A549 (cell line): ENCODE measurements around the gene CAMP. TPM values are rescaled to one million over a fixed set of nuclear protein-coding genes. Genes with fewer than 3 reads are reported as not detected.

Experiments
- ATAC-seq, 2 experiments: fragments of 200-7000 bp in 1 of 2; fragments of >200 bp in 1 of 2; cut with Nextera tagmentation in 1 of 2; cut with Tn5 transposase in 1 of 2; 3 replicates each; pipeline versions ENCODE4 v1.8.0 to v1.9.1; 2018 to 2020; ENCODE audit warnings: mild to moderate bottlenecking in 1 of 2, moderate library complexity in 1 of 2
- CTCF ChIA-PET: fragments of 300-600 bp; sonication (Branson Sonifier 250); formaldehyde crosslinking; extraction: SDS; loops from one replicate; lab custom pipeline; 2021; ENCODE audit warnings: antibody characterized with exemption, inconsistent platforms; lab: Yijun Ruan, JAX
- POLR2A ChIA-PET: fragments of 350-600 bp; formaldehyde crosslinking; extraction: SDS; loops from one replicate; lab custom pipeline; 2021; ENCODE audit warnings: antibody characterized with exemption, inconsistent platforms; lab: Yijun Ruan, JAX
- DNase-seq, 2 experiments: peaks; one replicate each; pipeline versions ENCODE4 v3.0.0 to v3.0.0-alpha.2; 2011 to 2016; ENCODE audit warnings: low read depth in 1 of 2, low spot score in 1 of 2
- FAIRE-seq: peaks from 2 replicates; lab custom pipeline; 2011; peaks lifted over from hg19 to GRCh38; lab: Jason Lieb, UNC
- H3K27ac ChIP-seq, 2 experiments: fragments of >200 bp; sonication (Bioruptor Twin); formaldehyde crosslinking; 3 replicates each; pipeline ENCODE4 v1.5.1; 2016 to 2017
- H3K4me1 ChIP-seq: fragments of >200 bp; sonication (Bioruptor Twin); formaldehyde crosslinking; 3 replicates; pipeline ENCODE4 v1.6.1; 2016
- H3K4me2 ChIP-seq: fragments of >200 bp; sonication (Bioruptor Twin); formaldehyde crosslinking; 3 replicates; pipeline ENCODE4 v1.6.1; 2016
- H3K4me3 ChIP-seq: fragments of >200 bp; sonication (Bioruptor Twin); formaldehyde crosslinking; 3 replicates; pipeline ENCODE4 v1.5.1; 2016
- H3K9me3 ChIP-seq: fragments of >200 bp; sonication (Bioruptor Twin); formaldehyde crosslinking; 3 replicates; pipeline ENCODE4 v1.6.1; 2016
- ATOH8 ChIP-seq: fragments of 250-450 bp; sonication (Bioruptor Pico); IDR thresholded peaks from 2 replicates; pipeline ENCODE4 v1.5.0; 2020; ENCODE audit warnings: low read depth, mild to moderate bottlenecking, moderate library complexity
- CBX8 ChIP-seq: fragments of 200-600 bp; sonication (generic); IDR thresholded peaks from 2 replicates; pipeline ENCODE4 v1.6.1; 2016
- CHD4 ChIP-seq: fragments of 200-600 bp; sonication (generic); IDR thresholded peaks from 2 replicates; pipeline ENCODE4 v1.6.1; 2016; ENCODE audit warnings: antibody characterized with exemption, mild to moderate bottlenecking, borderline replicate concordance
- EP300 ChIP-seq, 2 experiments: fragments of >200 bp; sonication (Bioruptor Twin); formaldehyde crosslinking; IDR thresholded peaks; 2 replicates in 1 of 2; 3 replicates in 1 of 2; pipeline ENCODE4 v1.6.1; 2016 to 2017
- GATA3 ChIP-seq: IDR thresholded peaks from 2 replicates; pipeline ENCODE4 v1.6.1; 2012; ENCODE audit warnings: borderline replicate concordance
- HDAC2 ChIP-seq: fragments of 200-600 bp; sonication (generic); IDR thresholded peaks from 2 replicates; pipeline ENCODE4 v1.6.1; 2016
- HES2 ChIP-seq: fragments of >200 bp; sonication (Bioruptor Twin); formaldehyde crosslinking; IDR thresholded peaks from 2 replicates; pipeline ENCODE4 v1.6.1; 2016
- HOXA7 ChIP-seq: fragments of 250-450 bp; sonication (Bioruptor Pico); IDR thresholded peaks from 2 replicates; pipeline ENCODE4 v1.5.0; 2020; ENCODE audit warnings: mild to moderate bottlenecking, moderate library complexity
- JUN ChIP-seq, 2 experiments: fragments of >200 bp; sonication (Bioruptor Twin); formaldehyde crosslinking; IDR thresholded peaks; 2 replicates in 1 of 2; 3 replicates in 1 of 2; pipeline ENCODE4 v1.6.1; 2016 to 2017
- JUNB ChIP-seq: fragments of >200 bp; sonication (Bioruptor Twin); formaldehyde crosslinking; IDR thresholded peaks from 2 replicates; pipeline ENCODE4 v1.6.1; 2016
- KDM5A ChIP-seq: fragments of 200-600 bp; sonication (generic); IDR thresholded peaks from 2 replicates; pipeline ENCODE4 v1.6.1; 2016; ENCODE audit warnings: antibody characterized with exemption, mild to moderate bottlenecking
- MAZ ChIP-seq: fragments of 150-350 bp; IDR thresholded peaks from 2 replicates; pipeline ENCODE4 v1.6.1; 2014; ENCODE audit warnings: antibody characterized with exemption, low read depth, low read length, borderline replicate concordance
- PHF8 ChIP-seq: fragments of 200-600 bp; sonication (generic); IDR thresholded peaks from 2 replicates; pipeline ENCODE4 v1.6.1; 2016; ENCODE audit warnings: low read depth, mild to moderate bottlenecking, antibody characterized with exemption, moderate library complexity, borderline replicate concordance
- POLR2A ChIP-seq: IDR thresholded peaks from 2 replicates; pipeline ENCODE4 v1.6.1; 2012; ENCODE audit warnings: mild to moderate bottlenecking, low read length
- ZC3H11A ChIP-seq: fragments of 450-650 bp; IDR thresholded peaks from 2 replicates; pipeline ENCODE4 v1.6.1; 2014; ENCODE audit warnings: antibody characterized with exemption, mild to moderate bottlenecking
- WGBS: methylation state at CpG from one replicate; pipeline ENCODE4 v1.1.6; 2017; ENCODE audit errors: missing lambda C conversion rate; 5-methylcytosine and 5-hydroxymethylcytosine counted together
- polyA plus RNA-seq, 4 experiments: library from polyadenylated mRNA; depleted of rRNA in 3 of 4; stranded (reverse); fragments of >200 nt; fragmentation: RNase III in 1 of 4; extraction: RNeasy Plus Mini Kit Qiagen cat#74134 plus additional on column Dnase treatment in 1 of 4; gene quantifications; 2 replicates in 3 of 4; 3 replicates in 1 of 4; pipeline ENCODE4 v1.2.3, GENCODE V29; 2011 to 2017
- TF ChIP-seq, protein P1 (sequence below): IDR thresholded peaks from 2 replicates; pipeline ENCODE4 v1.6.1; 2012
- TF ChIP-seq, protein P2 (sequence below): IDR thresholded peaks from 2 replicates; pipeline ENCODE4 v1.6.1; 2012; ENCODE audit warnings: low read depth, borderline replicate concordance
- TF ChIP-seq, protein P3 (sequence below): IDR thresholded peaks from 2 replicates; pipeline ENCODE4 v1.6.1; 2012
- TF ChIP-seq, protein P4 (sequence below): fragments of 450-650 bp; IDR thresholded peaks from 2 replicates; pipeline ENCODE4 v1.6.1; 2014; ENCODE audit warnings: antibody characterized with exemption

CAMP gene
- polyA plus RNA-seq, 2 of the 4 experiments (the other 2 are of a cell fraction), result not detected

GRCh38 chr3:48187579-48188265 lies 35.6 kb upstream of the CAMP start:
- WGBS, result 0% methylated on average over 2 of the region's 87 CpGs
- Histone ChIP-seq H3K4me1 (peaks cover 11% of the 10 kb centered on the region), H3K27ac (peak overlapping the region; percentile 75 to 91), H3K9me3 (no peaks in the 10 kb centered on the region), H3K4me2 (peak overlapping the region; percentile 97), H3K4me3 (peak overlapping the region; percentile 83)
- TF ChIP-seq, protein P1, sequence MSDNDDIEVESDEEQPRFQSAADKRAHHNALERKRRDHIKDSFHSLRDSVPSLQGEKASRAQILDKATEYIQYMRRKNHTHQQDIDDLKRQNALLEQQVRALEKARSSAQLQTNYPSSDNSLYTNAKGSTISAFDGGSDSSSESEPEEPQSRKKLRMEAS, result no peak
- peak; percentile 69; the same call in 1 of the 2 replicates for TF ChIP-seq PHF8
- DNase-seq, result no peak
- no peak for FAIRE-seq
- POLR2A ChIA-PET, result interaction anchor here (1.5 kb wide), 1 partner anchor 53 kb away, joined by 3 read pairs; the partner anchor contains the start of gene ZNF589
- peak; percentile 51 to 53 for ATAC-seq
- CTCF ChIA-PET, result interaction anchor here (0.7 to 0.9 kb wide), 2 partner anchors 44 to 764 kb away, joined by 3 read pairs; no protein-coding TSS in a partner anchor

GRCh38 chr3:48188266-48189201 lies 34.8 kb upstream of the CAMP start, which contains the start of gene CDC25A:
Gene CDC25A, minus strand, starts transcription at chr3:48188417. Its CDS starts 470 bp downstream, at chr3:48187947.
- H3K9me3 ChIP-seq, result no peaks in the 10 kb centered on the region
- peak within 1 kb of the TSS; percentile 83 for H3K4me3 ChIP-seq
- DNase-seq, result peak; percentile 90 to 97
- H3K4me1 ChIP-seq, result peaks cover 11% of the 10 kb centered on the region
- WGBS, result 7% methylated on average over 17 of the region's 44 CpGs
- H3K27ac ChIP-seq, result peak within 1 kb of the TSS; percentile 75 to 95
- peak; percentile 94 to 98 for ATAC-seq
- ChIA-PET POLR2A (interaction anchor here (0.6 to 1.5 kb wide), 2 partner anchors 53 to 257 kb away, joined by 3 read pairs; partner anchors contain the start of gene ZNF589), CTCF (interaction anchor here (0.9 kb wide), 1 partner anchor 43 kb away, joined by 3 read pairs; no protein-coding TSS in a partner anchor)
- no peak for TF ChIP-seq HDAC2
- TF ChIP-seq JUN (IDR thresholded peaks at IDR 0.05), result peak in 1 of 2 experiments; percentile 44; a peak in 2 of 5 replicates
- TF ChIP-seq KDM5A, result no peak
- TF ChIP-seq GATA3, result no peak; the same call in 1 of the 2 replicates
- TF ChIP-seq MAZ, result no peak
- TF ChIP-seq POLR2A, result peak; percentile 36; the same call in 1 of the 2 replicates
- TF ChIP-seq ZC3H11A, result no peak
- TF ChIP-seq, protein P2, sequence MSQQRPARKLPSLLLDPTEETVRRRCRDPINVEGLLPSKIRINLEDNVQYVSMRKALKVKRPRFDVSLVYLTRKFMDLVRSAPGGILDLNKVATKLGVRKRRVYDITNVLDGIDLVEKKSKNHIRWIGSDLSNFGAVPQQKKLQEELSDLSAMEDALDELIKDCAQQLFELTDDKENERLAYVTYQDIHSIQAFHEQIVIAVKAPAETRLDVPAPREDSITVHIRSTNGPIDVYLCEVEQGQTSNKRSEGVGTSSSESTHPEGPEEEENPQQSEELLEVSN, result peak; percentile 85
- 0 out of 2 replicates have a peak, but pooled peaks have one; percentile 33 for TF ChIP-seq PHF8
- no peak for TF ChIP-seq EP300 (IDR thresholded peaks at IDR 0.05)
- TF ChIP-seq HOXA7 (CRISPR knock-in tag), result no peak
- no peak for TF ChIP-seq JUNB
- no peak for TF ChIP-seq ATOH8
- TF ChIP-seq, protein P3, sequence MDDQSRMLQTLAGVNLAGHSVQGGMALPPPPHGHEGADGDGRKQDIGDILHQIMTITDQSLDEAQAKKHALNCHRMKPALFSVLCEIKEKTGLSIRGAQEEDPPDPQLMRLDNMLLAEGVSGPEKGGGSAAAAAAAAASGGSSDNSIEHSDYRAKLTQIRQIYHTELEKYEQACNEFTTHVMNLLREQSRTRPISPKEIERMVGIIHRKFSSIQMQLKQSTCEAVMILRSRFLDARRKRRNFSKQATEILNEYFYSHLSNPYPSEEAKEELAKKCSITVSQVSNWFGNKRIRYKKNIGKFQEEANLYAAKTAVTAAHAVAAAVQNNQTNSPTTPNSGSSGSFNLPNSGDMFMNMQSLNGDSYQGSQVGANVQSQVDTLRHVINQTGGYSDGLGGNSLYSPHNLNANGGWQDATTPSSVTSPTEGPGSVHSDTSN, result peak; percentile 87
- TF ChIP-seq, protein P4, sequence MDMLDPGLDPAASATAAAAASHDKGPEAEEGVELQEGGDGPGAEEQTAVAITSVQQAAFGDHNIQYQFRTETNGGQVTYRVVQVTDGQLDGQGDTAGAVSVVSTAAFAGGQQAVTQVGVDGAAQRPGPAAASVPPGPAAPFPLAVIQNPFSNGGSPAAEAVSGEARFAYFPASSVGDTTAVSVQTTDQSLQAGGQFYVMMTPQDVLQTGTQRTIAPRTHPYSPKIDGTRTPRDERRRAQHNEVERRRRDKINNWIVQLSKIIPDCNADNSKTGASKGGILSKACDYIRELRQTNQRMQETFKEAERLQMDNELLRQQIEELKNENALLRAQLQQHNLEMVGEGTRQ, result no peak
- TF ChIP-seq, protein P1, result peak; percentile 72
- TF ChIP-seq HES2, result no peak
- no peak for TF ChIP-seq CBX8
- TF ChIP-seq CHD4, result no peak
- peak within 1 kb of the TSS; percentile 97 for H3K4me2 ChIP-seq
- FAIRE-seq, result no peak
